NB4 (cell line): ENCODE measurements around the gene FNBP1L.

ENCODE experiments used
- DNase-seq: peaks from one replicate; pipeline ENCODE4 v3.0.0; 2010; ENCODE audit warnings: low read depth
- H3K4me3 ChIP-seq: one replicate; pipeline ENCODE4 v1.5.1; 2011; ENCODE audit warnings: mild to moderate bottlenecking, low read depth, low read length, moderate library complexity
- CTCF ChIP-seq: IDR thresholded peaks from one replicate; pipeline ENCODE4 v1.5.1; 2012; ENCODE audit warnings: low read depth, low read length
- MYC ChIP-seq: IDR thresholded peaks from 2 replicates; pipeline ENCODE4 v1.6.1; 2011; ENCODE audit warnings: low read depth, low read length
- POLR2A ChIP-seq: IDR thresholded peaks from 2 replicates; pipeline ENCODE4 v1.6.1; 2011; ENCODE audit warnings: mild to moderate bottlenecking; ENCODE audit not compliant: insufficient read length; ENCODE audit errors: extremely low read depth
- TF ChIP-seq, protein P1 (sequence below): IDR thresholded peaks from 2 replicates; pipeline ENCODE4 v1.6.1; 2011; ENCODE audit warnings: low read depth, low read length

FNBP1L gene

GRCh38 chr1:93448292-93448982, 519 bp downstream of the FNBP1L start:
- peak; percentile 9 for DNase-seq
- peak overlapping the region; percentile 28 for H3K4me3 ChIP-seq
- TF ChIP-seq, protein P1, sequence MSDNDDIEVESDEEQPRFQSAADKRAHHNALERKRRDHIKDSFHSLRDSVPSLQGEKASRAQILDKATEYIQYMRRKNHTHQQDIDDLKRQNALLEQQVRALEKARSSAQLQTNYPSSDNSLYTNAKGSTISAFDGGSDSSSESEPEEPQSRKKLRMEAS, result no peak
- TF ChIP-seq POLR2A, result no peak
- no peak for TF ChIP-seq CTCF
- TF ChIP-seq MYC, result no peak

DNA sequence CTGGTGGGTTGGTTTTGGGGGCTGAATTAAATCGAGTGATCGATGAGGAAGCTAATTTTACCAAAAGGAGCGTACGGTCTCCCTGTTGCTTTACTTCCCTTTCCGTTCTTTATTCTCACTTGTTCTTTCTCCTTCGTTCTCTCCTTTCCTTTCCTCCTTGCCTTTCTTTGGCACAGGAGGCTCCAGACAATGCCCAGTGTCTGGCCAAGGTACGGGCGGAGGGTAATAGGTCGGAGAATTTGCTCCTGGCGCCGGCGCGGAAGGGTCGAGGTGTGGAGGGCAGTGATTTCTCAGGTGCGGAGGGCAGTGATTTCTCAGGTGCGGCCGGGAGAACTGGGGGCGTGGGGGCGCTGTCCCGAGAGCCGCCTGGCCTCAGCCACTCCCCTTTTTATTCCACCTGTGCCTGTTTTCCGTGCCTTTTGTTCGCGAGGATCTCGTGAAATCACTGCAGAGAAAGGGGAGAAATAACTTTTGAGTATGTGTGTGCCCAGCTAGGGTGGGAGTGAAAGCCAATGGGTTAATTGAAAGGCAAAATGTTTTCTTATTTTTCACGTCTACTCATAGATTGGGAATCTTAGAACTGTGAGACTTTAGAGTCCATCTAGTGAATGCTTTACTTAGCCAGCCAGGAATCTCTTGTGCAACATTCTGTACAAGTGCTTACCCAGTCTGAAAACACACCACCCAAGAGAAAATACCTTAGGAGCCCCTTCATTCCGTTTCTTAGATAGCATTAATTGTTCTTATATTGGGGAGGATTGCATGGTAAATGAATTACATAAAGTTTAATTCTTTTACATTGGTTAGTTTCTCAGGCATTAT, 1.3 kb downstream of the FNBP1L start:
- H3K4me3 ChIP-seq, result peak overlapping the region; percentile 28
- TF ChIP-seq CTCF (no peak), POLR2A (no peak)
- TF ChIP-seq, protein P1, result no peak
- no peak for DNase-seq

GRCh38 chr1:93450321-93450720, 2.4 kb downstream of the FNBP1L start:
- TF ChIP-seq MYC (no peak), POLR2A (no peak), CTCF (no peak)
- TF ChIP-seq, protein P1, result no peak
- DNase-seq, result peak; percentile 17
- no peak overlapping the region for H3K4me3 ChIP-seq

DNA sequence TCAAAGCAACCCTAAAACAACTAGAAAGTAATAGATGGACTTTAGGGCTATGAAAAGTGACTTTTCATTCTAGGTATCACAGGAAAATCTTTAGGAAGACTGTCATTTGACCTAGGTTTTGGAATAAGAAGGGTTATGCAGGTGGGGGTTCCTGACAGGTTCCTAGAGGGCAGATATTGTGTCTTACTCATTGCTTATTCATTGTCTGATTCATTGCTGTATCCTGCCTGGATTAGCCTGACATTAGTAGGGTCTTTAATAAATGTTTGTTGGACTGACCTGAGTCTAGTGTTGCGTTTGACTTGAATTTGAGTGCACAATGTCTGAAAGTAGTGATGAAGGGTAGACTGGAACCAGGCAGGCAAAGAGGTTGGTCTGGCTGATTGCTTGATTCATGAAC, 6.0 kb downstream of the FNBP1L start:
- TF ChIP-seq CTCF, result no peak
- TF ChIP-seq, protein P1, result no peak
- TF ChIP-seq POLR2A, result no peak
- no peak for TF ChIP-seq MYC
- H3K4me3 ChIP-seq, result no peak overlapping the region

GRCh38 chr1:93459126-93459525, 11.2 kb downstream of the FNBP1L start:
- no peak overlapping the region for H3K4me3 ChIP-seq
- TF ChIP-seq MYC (no peak), POLR2A (no peak), CTCF (no peak)
- TF ChIP-seq, protein P1, result no peak
- DNase-seq, result no peak

More for the DNA sequence above, 6.0 kb downstream of the FNBP1L start:
- no peak for DNase-seq
